ENCODE results near the gene ERC2.

DNA sequence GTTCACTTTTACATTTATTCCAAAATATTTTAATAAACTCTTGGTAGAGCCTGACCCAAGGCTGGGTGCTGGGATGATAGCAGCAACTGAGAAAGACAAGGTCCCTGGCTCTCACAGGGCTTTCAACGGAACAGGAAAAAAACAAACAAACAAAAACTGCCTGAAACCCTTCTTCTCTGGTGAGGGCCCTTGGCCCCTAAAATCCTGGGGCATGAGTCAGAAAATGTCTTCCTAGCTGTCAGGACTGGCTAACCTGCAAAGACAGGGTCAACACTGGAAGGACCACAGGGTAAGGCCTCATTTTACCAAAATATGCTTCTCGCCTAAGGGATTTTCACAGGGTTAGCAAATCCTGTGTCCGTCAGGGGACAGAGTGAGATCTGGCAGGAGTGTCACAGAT is 935.5 kb downstream of the ERC2 start:
- no peak for TF ChIP-seq POLR2A (IDR thresholded peaks at IDR 0.05)
- TF ChIP-seq, protein P1, sequence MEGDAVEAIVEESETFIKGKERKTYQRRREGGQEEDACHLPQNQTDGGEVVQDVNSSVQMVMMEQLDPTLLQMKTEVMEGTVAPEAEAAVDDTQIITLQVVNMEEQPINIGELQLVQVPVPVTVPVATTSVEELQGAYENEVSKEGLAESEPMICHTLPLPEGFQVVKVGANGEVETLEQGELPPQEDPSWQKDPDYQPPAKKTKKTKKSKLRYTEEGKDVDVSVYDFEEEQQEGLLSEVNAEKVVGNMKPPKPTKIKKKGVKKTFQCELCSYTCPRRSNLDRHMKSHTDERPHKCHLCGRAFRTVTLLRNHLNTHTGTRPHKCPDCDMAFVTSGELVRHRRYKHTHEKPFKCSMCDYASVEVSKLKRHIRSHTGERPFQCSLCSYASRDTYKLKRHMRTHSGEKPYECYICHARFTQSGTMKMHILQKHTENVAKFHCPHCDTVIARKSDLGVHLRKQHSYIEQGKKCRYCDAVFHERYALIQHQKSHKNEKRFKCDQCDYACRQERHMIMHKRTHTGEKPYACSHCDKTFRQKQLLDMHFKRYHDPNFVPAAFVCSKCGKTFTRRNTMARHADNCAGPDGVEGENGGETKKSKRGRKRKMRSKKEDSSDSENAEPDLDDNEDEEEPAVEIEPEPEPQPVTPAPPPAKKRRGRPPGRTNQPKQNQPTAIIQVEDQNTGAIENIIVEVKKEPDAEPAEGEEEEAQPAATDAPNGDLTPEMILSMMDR (IDR thresholded peaks at IDR 0.05), result no peak

All from breast epithelium (tissue), 3 donors.